ENCODE results near the gene SPEN.

- no peak for TF ChIP-seq POLR2A (IDR thresholded peaks at IDR 0.05)
- TF ChIP-seq CTCF (IDR thresholded peaks at IDR 0.05), result no peak
These were observed 111.9 kb downstream of the SPEN start for GRCh38 chr1:15959424-15959823.
